ENCODE results near the gene ENTR1.

The ENTR1 gene

GRCh38 chr9:136370037-136370436, 40.4 kb downstream of the ENTR1 start:
- Histone ChIP-seq H3K9ac (no peak overlapping the region), H3K4me2 (ENCODE audit: low read length) (no peak overlapping the region), H3K4me3 (ENCODE audit: low read depth, low read length) (no peak overlapping the region), H3K36me3 (ENCODE audit: control insufficient read depth, insufficient read depth, low read length) (no peaks in the 10 kb centered on the region), H3K79me2 (no peaks in the 10 kb centered on the region), H3K9me3 (ENCODE audit: control insufficient read depth, low read length) (no peaks in the 10 kb centered on the region), H2AFZ (no peak overlapping the region), H3K27me3 (ENCODE audit: control insufficient read depth, insufficient read depth, low read length) (no peaks in the 10 kb centered on the region), H3K27ac (peak overlapping the region; percentile 75), H3K4me1 (peaks cover 7% of the 10 kb centered on the region)
- TF ChIP-seq CTCF (IDR thresholded peaks at IDR 0.05): no peak

DNA sequence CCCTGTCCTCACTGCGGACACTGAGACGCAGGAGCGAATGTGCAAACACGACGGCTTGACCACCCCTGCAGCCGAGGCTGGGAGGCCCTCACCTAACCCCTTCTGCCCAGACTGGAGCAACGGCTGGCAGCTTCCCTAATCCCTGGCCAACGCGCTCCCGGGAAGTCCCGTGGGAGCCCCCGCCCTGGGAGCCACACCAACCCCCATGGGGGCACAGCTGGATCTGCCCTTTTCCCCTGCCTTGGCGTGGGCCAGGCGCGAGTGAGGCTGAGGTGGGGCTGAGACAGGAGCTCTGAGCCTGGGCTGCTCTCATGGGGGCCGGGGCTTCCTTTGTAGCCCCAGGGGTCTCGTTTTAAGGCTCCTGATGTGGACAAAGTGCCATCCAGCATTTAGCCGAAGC, 42.2 kb downstream of the ENTR1 start:
- Histone ChIP-seq H3K9ac (no peak overlapping the region), H2AFZ (no peak overlapping the region), H3K4me1 (peaks cover 10% of the 10 kb centered on the region), H3K9me3 (ENCODE audit: control insufficient read depth, low read length) (no peaks in the 10 kb centered on the region), H3K79me2 (no peaks in the 10 kb centered on the region), H3K36me3 (ENCODE audit: control insufficient read depth, insufficient read depth, low read length) (no peaks in the 10 kb centered on the region), H3K27me3 (ENCODE audit: control insufficient read depth, insufficient read depth, low read length) (no peaks in the 10 kb centered on the region), H3K4me2 (ENCODE audit: low read length) (no peak overlapping the region), H3K27ac (no peak overlapping the region), H3K4me3 (ENCODE audit: low read depth, low read length) (no peak overlapping the region)
- TF ChIP-seq CTCF (IDR thresholded peaks at IDR 0.05): no peak

DNA sequence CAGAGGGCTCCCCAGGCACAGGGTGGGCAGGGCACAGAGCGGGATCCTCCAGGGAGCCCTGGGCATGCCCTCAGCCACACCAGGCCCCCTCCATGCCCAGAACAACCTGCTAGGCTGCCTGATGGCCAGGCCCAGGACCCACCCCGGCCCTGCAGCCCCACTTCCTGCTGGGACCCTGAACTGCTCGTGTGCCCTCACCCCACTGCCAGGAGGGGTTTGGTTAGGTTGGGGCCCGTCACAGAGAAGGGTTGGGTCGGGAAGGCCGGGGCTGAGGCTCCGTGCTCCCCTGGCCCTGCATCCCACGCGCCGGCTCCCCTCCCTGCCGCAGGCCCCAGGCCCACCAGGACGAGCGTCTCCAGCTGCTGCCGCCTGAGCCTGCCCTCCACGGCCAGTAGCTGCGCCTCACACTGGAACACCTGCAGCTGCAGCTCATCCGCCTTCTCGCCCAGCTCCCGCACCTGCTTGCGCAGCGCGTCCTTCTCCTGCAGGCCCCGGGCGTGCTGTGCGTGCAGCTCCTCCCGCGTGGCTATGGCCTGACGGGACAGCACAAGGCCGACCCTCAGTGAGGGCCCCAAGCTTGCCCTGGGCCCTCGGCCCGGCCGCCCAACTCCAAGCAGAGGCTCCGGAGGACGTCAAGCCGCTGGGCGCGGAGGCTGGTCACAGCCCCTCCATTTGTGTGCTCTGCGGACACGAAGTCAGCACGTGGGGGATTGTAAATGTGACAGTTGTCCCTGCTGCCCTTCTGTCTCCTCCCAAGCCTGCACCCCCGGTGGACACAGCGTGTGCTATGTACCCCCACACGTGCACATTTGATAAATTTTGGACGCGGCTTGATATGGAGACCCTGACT, 42.9 kb downstream of the ENTR1 start:
- Histone ChIP-seq H3K9me3 (ENCODE audit: control insufficient read depth, low read length) (no peaks in the 10 kb centered on the region), H3K4me2 (ENCODE audit: low read length) (no peak overlapping the region), H2AFZ (no peak overlapping the region), H3K4me3 (ENCODE audit: low read depth, low read length) (no peak overlapping the region), H3K79me2 (no peaks in the 10 kb centered on the region), H3K27ac (no peak overlapping the region), H3K36me3 (ENCODE audit: control insufficient read depth, insufficient read depth, low read length) (no peaks in the 10 kb centered on the region), H3K4me1 (peaks cover 10% of the 10 kb centered on the region), H3K27me3 (ENCODE audit: control insufficient read depth, insufficient read depth, low read length) (no peaks in the 10 kb centered on the region), H3K9ac (no peak overlapping the region)
- no peak for TF ChIP-seq CTCF (IDR thresholded peaks at IDR 0.05)

GRCh38 chr9:136366826-136367225, 43.6 kb downstream of the ENTR1 start:
- Histone ChIP-seq H3K36me3 (ENCODE audit: control insufficient read depth, insufficient read depth, low read length) (no peaks in the 10 kb centered on the region), H3K4me1 (peaks cover 8% of the 10 kb centered on the region), H2AFZ (no peak overlapping the region), H3K27me3 (ENCODE audit: control insufficient read depth, insufficient read depth, low read length) (no peaks in the 10 kb centered on the region), H3K79me2 (no peaks in the 10 kb centered on the region), H3K9ac (no peak overlapping the region), H3K4me3 (ENCODE audit: low read depth, low read length) (no peak overlapping the region), H3K27ac (no peak overlapping the region), H3K9me3 (ENCODE audit: control insufficient read depth, low read length) (no peaks in the 10 kb centered on the region), H3K4me2 (ENCODE audit: low read length) (no peak overlapping the region)
- TF ChIP-seq CTCF (IDR thresholded peaks at IDR 0.05): no peak

DNA sequence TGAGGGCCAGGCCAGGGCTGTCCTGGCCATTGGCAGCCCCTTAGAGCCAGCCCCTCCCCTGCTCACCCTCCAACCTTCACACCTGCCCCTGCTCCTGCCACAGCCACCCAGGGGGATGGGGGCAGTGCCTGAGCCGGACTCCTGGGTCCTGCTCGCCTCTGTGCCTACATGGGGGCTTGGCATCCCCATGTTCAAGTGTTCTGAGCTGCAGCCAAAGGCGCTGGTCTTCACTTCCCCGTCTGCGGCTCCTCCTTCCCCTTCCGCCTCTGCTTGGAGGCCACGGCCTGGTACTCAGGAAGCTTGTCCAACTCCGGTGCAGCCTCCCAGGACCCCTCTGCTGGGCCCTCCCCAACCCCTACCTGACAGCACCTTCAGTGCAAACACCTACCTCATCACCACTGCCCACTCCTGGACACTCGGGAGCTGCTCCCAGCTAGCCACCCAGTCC, 44.6 kb downstream of the ENTR1 start:
- Histone ChIP-seq H3K79me2 (no peaks in the 10 kb centered on the region), H3K27ac (no peak overlapping the region), H3K9me3 (ENCODE audit: control insufficient read depth, low read length) (no peaks in the 10 kb centered on the region), H3K4me1 (peaks cover 6% of the 10 kb centered on the region), H3K4me2 (ENCODE audit: low read length) (no peak overlapping the region), H3K27me3 (ENCODE audit: control insufficient read depth, insufficient read depth, low read length) (no peaks in the 10 kb centered on the region), H3K36me3 (ENCODE audit: control insufficient read depth, insufficient read depth, low read length) (no peaks in the 10 kb centered on the region), H3K9ac (no peak overlapping the region), H2AFZ (no peak overlapping the region), H3K4me3 (ENCODE audit: low read depth, low read length) (no peak overlapping the region)
- no peak for TF ChIP-seq CTCF (IDR thresholded peaks at IDR 0.05)
